Endothelial cell of umbilical vein (primary cell): ENCODE results near the gene LPP. TPM values are rescaled to one million over a fixed set of nuclear protein-coding genes. Genes with fewer than 3 reads are reported as not detected.

Source experiments
- BruUV-seq: library from RNA; stranded (reverse); fragments of 400-500 nt; replicated peaks from 2 replicates; lab custom pipeline; 2021; lab: Mats Ljungman, UMichigan
- CTCF ChIA-PET: fragments of 300-600, 350-600 bp; sonication (Branson Sonifier 250); formaldehyde crosslinking; loops from one replicate; lab custom pipeline; 2021; ENCODE audit warnings: antibody characterized with exemption, inconsistent platforms; lab: Charles Lee
- POLR2A ChIA-PET: fragments of 300-600, 350-600 bp; sonication (Branson Sonifier 250); formaldehyde crosslinking; loops from one replicate; lab custom pipeline; 2021; ENCODE audit warnings: antibody characterized with exemption, inconsistent platforms; lab: Charles Lee
- DNase-seq: peaks from one replicate; pipeline ENCODE4 v3.0.0-alpha.2; 2011; ENCODE audit warnings: low read depth, low spot score
- FAIRE-seq: peaks from 2 replicates; lab custom pipeline; 2011; peaks lifted over from hg19 to GRCh38; lab: Jason Lieb, UNC
- H2AFZ ChIP-seq: 2 replicates; pipeline ENCODE4 v1.6.0; 2012; ENCODE audit warnings: low read depth, low read length, control low read depth, inconsistent platforms
- H3K27ac ChIP-seq: 2 replicates; pipeline ENCODE4 v1.5.1; 2011; ENCODE audit warnings: low read depth, mild to moderate bottlenecking, control low read depth, low read length, moderate library complexity; ENCODE audit not compliant: insufficient read depth
- H3K27me3 ChIP-seq, 2 experiments: 2 replicates each; pipeline versions ENCODE4 v1.6.0 to v1.6.1; 2011; ENCODE audit warnings: low read length in 2 of 2, mixed read lengths in 1 of 2; ENCODE audit not compliant: control insufficient read depth in 2 of 2, insufficient read depth in 2 of 2
- H3K36me3 ChIP-seq, 2 experiments: 2 replicates in 1 of 2; 3 replicates in 1 of 2; pipeline ENCODE4 v1.5.1; 2011; ENCODE audit warnings: low read length in 2 of 2, mild to moderate bottlenecking in 1 of 2, moderate library complexity in 1 of 2; ENCODE audit not compliant: control insufficient read depth in 2 of 2, insufficient read depth in 2 of 2; ENCODE audit errors: extremely low read depth in 1 of 2
- H3K4me1 ChIP-seq: 3 replicates; pipeline ENCODE4 v1.5.1; 2011; ENCODE audit warnings: mild to moderate bottlenecking, low read length; ENCODE audit not compliant: control insufficient read depth, insufficient read depth; ENCODE audit errors: extremely low read depth
- H3K4me2 ChIP-seq: 2 replicates; pipeline ENCODE4 v1.6.1; 2011; ENCODE audit warnings: low read length, control low read depth, mixed read lengths; ENCODE audit not compliant: insufficient read depth
- H3K4me3 ChIP-seq, 3 experiments: fragments of 200-600 bp in 1 of 3; sonication (generic), shearing (Covaris generic) in 1 of 3; replicated peaks in 1 of 3; 2 replicates each; pipeline ENCODE4 v1.5.1; 2011 to 2016; ENCODE audit warnings: control low read depth in 3 of 3, low read length in 3 of 3, mild to moderate bottlenecking in 2 of 3, inconsistent platforms in 1 of 3, low read depth in 1 of 3, moderate library complexity in 1 of 3; ENCODE audit not compliant: insufficient read depth in 1 of 3
- H3K79me2 ChIP-seq: 2 replicates; pipeline ENCODE4 v1.6.0; 2012; ENCODE audit warnings: low read length, inconsistent platforms; ENCODE audit not compliant: control insufficient read depth, insufficient read depth
- H3K9ac ChIP-seq: replicated peaks from 2 replicates; pipeline ENCODE3; 2011; ENCODE audit warnings: low read length, control low read depth; ENCODE audit not compliant: insufficient read depth; ENCODE audit errors: extremely low read depth
- H3K9me1 ChIP-seq: replicated peaks from 3 replicates; pipeline ENCODE4 v1.6.0; 2011; ENCODE audit warnings: mild to moderate bottlenecking, low read length; ENCODE audit not compliant: control insufficient read depth, insufficient read depth; ENCODE audit errors: extremely low read depth
- H3K9me3 ChIP-seq: replicated peaks from 2 replicates; pipeline ENCODE4 v1.5.1; 2012; ENCODE audit warnings: low read length, inconsistent platforms; ENCODE audit not compliant: control insufficient read depth, insufficient read depth
- H4K20me1 ChIP-seq: replicated peaks from 2 replicates; pipeline ENCODE3; 2011; ENCODE audit warnings: mild to moderate bottlenecking, low read length; ENCODE audit not compliant: control insufficient read depth, insufficient read depth; ENCODE audit errors: extremely low read depth
- CTCF ChIP-seq, 2 donors: IDR thresholded peaks; 1 replicate in 1 of 2; 2 replicates in 1 of 2; pipeline ENCODE4 v1.5.1; 2011; ENCODE audit warnings: low read length in 2 of 2, mild to moderate bottlenecking in 2 of 2, moderate library complexity in 2 of 2, control low read depth in 1 of 2, inconsistent platforms in 1 of 2, low read depth in 1 of 2; ENCODE audit not compliant: insufficient read depth in 1 of 2; ENCODE audit errors: extremely low read depth in 1 of 2
- EZH2 ChIP-seq: IDR thresholded peaks from 2 replicates; pipeline ENCODE4 v1.6.1; 2012; ENCODE audit warnings: borderline replicate concordance, low read depth, mild to moderate bottlenecking, moderate library complexity, low read length, inconsistent platforms; ENCODE audit not compliant: severe bottlenecking
- FOS ChIP-seq: IDR thresholded peaks from 2 replicates; pipeline ENCODE4 v1.6.1; 2011; ENCODE audit warnings: mild to moderate bottlenecking, low read length, moderate library complexity, borderline replicate concordance; ENCODE audit not compliant: insufficient read depth
- GATA2 ChIP-seq: IDR thresholded peaks from 2 replicates; pipeline ENCODE4 v1.7.0; 2011; ENCODE audit warnings: low read depth, mild to moderate bottlenecking, moderate library complexity, mixed read lengths, low read length; ENCODE audit not compliant: insufficient read length, insufficient read depth
- MAX ChIP-seq: IDR thresholded peaks from 2 replicates; pipeline ENCODE4 v1.6.1; 2011; ENCODE audit not compliant: insufficient read depth, insufficient read length
- MYC ChIP-seq: IDR thresholded peaks from one replicate; pipeline ENCODE4 v1.6.1; 2011; ENCODE audit warnings: mild to moderate bottlenecking, low read depth, low read length
- POLR2A ChIP-seq: IDR thresholded peaks from 2 replicates; pipeline ENCODE4 v1.6.1; 2012; ENCODE audit warnings: low read depth, mild to moderate bottlenecking, control low read depth, low read length
- POLR2AphosphoS5 ChIP-seq: IDR thresholded peaks from 2 replicates; pipeline ENCODE4 v1.6.1; 2012; ENCODE audit warnings: low read depth, mild to moderate bottlenecking, control low read depth, low read length, moderate library complexity; ENCODE audit not compliant: insufficient read depth
- dilution Hi-C: fragments of 300-500 bp; cut with MboI; formaldehyde crosslinking; loops from one replicate; pipeline ENCODE4 v1.15.0; 2019; ENCODE audit warnings: low sequenced_read_pairs; ENCODE audit not compliant: extremely low pct_ligation_motif_present
- intact Hi-C: fragments of 100-400 bp; cut with micrococcal nuclease; formaldehyde crosslinking; loops from one replicate; pipeline ENCODE4 v1.10.0; 2022
- polyA plus RNA-seq, 4 experiments: library from polyadenylated mRNA; depleted of rRNA in 3 of 4; stranded (reverse) in 3 of 4; unstranded in 1 of 4; fragments of >200 nt; gene quantifications; 2 replicates each; pipeline versions ENCODE4 v1.2.1 to v1.2.3, GENCODE V29; 2011 to 2012; ENCODE audit warnings: missing spikeins in 1 of 4
- total RNA-seq: library from RNA; stranded (reverse); gene quantifications from 2 replicates; pipeline ENCODE4 v1.2.3, GENCODE V29; 2021

The LPP gene
- total and polyA plus RNA-seq, 2 donors (not counting 3 experiments of a cell fraction or from before 2014, with no cell fraction given) = 16.9 to 153 TPM

GRCh38 chr3:188925376-188925775 is 771.4 kb downstream of the LPP start:
- Histone ChIP-seq H2AFZ (no peak overlapping the region), H3K79me2 (no peaks in the 10 kb centered on the region), H3K4me2 (no peak overlapping the region), H3K27ac (no peak overlapping the region), H3K9ac (no peak overlapping the region), H3K9me3 (no peaks in the 10 kb centered on the region), H3K27me3 (no peaks in the 10 kb centered on the region), H4K20me1 (no peaks in the 10 kb centered on the region), H3K4me1 (peaks cover 3% of the 10 kb centered on the region), H3K36me3 (no peaks in the 10 kb centered on the region), H3K9me1 (no peaks in the 10 kb centered on the region), H3K4me3 (no peak overlapping the region)
- CTCF ChIA-PET = interaction anchor here (2.3 kb wide), 1 partner anchor 19 kb away, joined by 5 read pairs; no protein-coding TSS in a partner anchor
- no peak for TF ChIP-seq POLR2AphosphoS5
- no peak for TF ChIP-seq FOS
- no peak for TF ChIP-seq GATA2
- TF ChIP-seq POLR2A = no peak
- TF ChIP-seq CTCF (IDR thresholded peaks at IDR 0.05; ENCODE audit: extremely low read depth in 1 of 2, insufficient read depth in 1 of 2, low read depth in 1 of 2, low read length in 2 of 2) = no peak
- TF ChIP-seq EZH2 = no peak
- TF ChIP-seq MYC = no peak
- no peak for TF ChIP-seq MAX
- BruUV-seq = no TSS peak
- dilution Hi-C loops (no loop called here), intact Hi-C loops (no loop called here)
- no peak for DNase-seq
- FAIRE-seq = no peak
- POLR2A ChIA-PET = no interaction called here
